ENCODE results near the gene MFAP5. TPM values are rescaled to one million over a fixed set of nuclear protein-coding genes. Genes with fewer than 3 reads are reported as not detected.

Gene MFAP5
- total RNA-seq, 1 experiment from 2014 or later, result not detected

GRCh38 chr12:8680533-8680932 lies 17.9 kb upstream of the MFAP5 start:
- in situ Hi-C loops (cut with HindIII; ENCODE audit: low pct_unique_long_range_greater_than_20kb, low sequenced_read_pairs), result no loop called here
- no peak for DNase-seq (ENCODE audit: low read depth)

- DNase-seq (ENCODE audit: low read depth), result peak; percentile 73
Measured at GRCh38 chr12:8678661-8679111, 16.1 kb upstream of the MFAP5 start.

GRCh38 chr12:8677362-8677761 lies 14.7 kb upstream of the MFAP5 start:
- DNase-seq (ENCODE audit: low read depth), result no peak
- in situ Hi-C loops (cut with HindIII; ENCODE audit: low pct_unique_long_range_greater_than_20kb, low sequenced_read_pairs), result no loop called here

More at GRCh38 chr12:8678661-8679111, 16.1 kb upstream of the MFAP5 start:
- in situ Hi-C loops (cut with HindIII; ENCODE audit: low pct_unique_long_range_greater_than_20kb, low sequenced_read_pairs), result no loop called here

- in situ Hi-C loops (cut with HindIII; ENCODE audit: low pct_unique_long_range_greater_than_20kb, low sequenced_read_pairs), result no loop called here
- no peak for DNase-seq (ENCODE audit: low read depth)
Measured at GRCh38 chr12:8676651-8677050, 14.0 kb upstream of the MFAP5 start.

GRCh38 chr12:8675591-8676036 lies 13.0 kb upstream of the MFAP5 start:
- peak; percentile 88 for DNase-seq (ENCODE audit: low read depth)
- in situ Hi-C loops (cut with HindIII; ENCODE audit: low pct_unique_long_range_greater_than_20kb, low sequenced_read_pairs), result no loop called here

GRCh38 chr12:8672381-8672780 lies 9.8 kb upstream of the MFAP5 start:
- DNase-seq (ENCODE audit: low read depth), result no peak
- in situ Hi-C loops (cut with HindIII; ENCODE audit: low pct_unique_long_range_greater_than_20kb, low sequenced_read_pairs), result no loop called here

- in situ Hi-C loops (cut with HindIII; ENCODE audit: low pct_unique_long_range_greater_than_20kb, low sequenced_read_pairs), result no loop called here
- no peak for DNase-seq (ENCODE audit: low read depth)
Measured at GRCh38 chr12:8668441-8668840, 5.8 kb upstream of the MFAP5 start.

- no peak for DNase-seq (ENCODE audit: low read depth)
- in situ Hi-C loops (cut with HindIII; ENCODE audit: low pct_unique_long_range_greater_than_20kb, low sequenced_read_pairs), result no loop called here
Measured at GRCh38 chr12:8667270-8667669, 4.6 kb upstream of the MFAP5 start.

- DNase-seq (ENCODE audit: low read depth), result no peak
- in situ Hi-C loops (cut with HindIII; ENCODE audit: low pct_unique_long_range_greater_than_20kb, low sequenced_read_pairs), result no loop called here
Measured at GRCh38 chr12:8665759-8666158, 3.1 kb upstream of the MFAP5 start.

GRCh38 chr12:8664228-8664913 lies 1.7 kb upstream of the MFAP5 start:
- in situ Hi-C loops (cut with HindIII; ENCODE audit: low pct_unique_long_range_greater_than_20kb, low sequenced_read_pairs), result no loop called here
- no peak for DNase-seq (ENCODE audit: low read depth)

- DNase-seq (ENCODE audit: low read depth), result no peak
- in situ Hi-C loops (cut with HindIII; ENCODE audit: low pct_unique_long_range_greater_than_20kb, low sequenced_read_pairs), result no loop called here
Measured at GRCh38 chr12:8661751-8662150, 875 bp downstream of the MFAP5 start.

- in situ Hi-C loops (cut with HindIII; ENCODE audit: low pct_unique_long_range_greater_than_20kb, low sequenced_read_pairs), result no loop called here
- DNase-seq (ENCODE audit: low read depth), result no peak
Measured at GRCh38 chr12:8661016-8661415, 1.6 kb downstream of the MFAP5 start.

GRCh38 chr12:8658346-8658745 lies 4.3 kb downstream of the MFAP5 start:
- DNase-seq (ENCODE audit: low read depth), result no peak
- in situ Hi-C loops (cut with HindIII; ENCODE audit: low pct_unique_long_range_greater_than_20kb, low sequenced_read_pairs), result no loop called here

- in situ Hi-C loops (cut with HindIII; ENCODE audit: low pct_unique_long_range_greater_than_20kb, low sequenced_read_pairs), result no loop called here
- DNase-seq (ENCODE audit: low read depth), result no peak
Measured at GRCh38 chr12:8655421-8655820, 7.2 kb downstream of the MFAP5 start.

GRCh38 chr12:8648576-8649205 lies 13.9 kb downstream of the MFAP5 start:
- in situ Hi-C loops (cut with HindIII; ENCODE audit: low pct_unique_long_range_greater_than_20kb, low sequenced_read_pairs), result no loop called here
- no peak for DNase-seq (ENCODE audit: low read depth)

GRCh38 chr12:8647968-8648367 lies 14.7 kb downstream of the MFAP5 start:
- no peak for DNase-seq (ENCODE audit: low read depth)
- in situ Hi-C loops (cut with HindIII; ENCODE audit: low pct_unique_long_range_greater_than_20kb, low sequenced_read_pairs), result no loop called here

GRCh38 chr12:8644345-8645248 lies 18.0 kb downstream of the MFAP5 start:
- DNase-seq (ENCODE audit: low read depth), result no peak
- in situ Hi-C loops (cut with HindIII; ENCODE audit: low pct_unique_long_range_greater_than_20kb, low sequenced_read_pairs), result no loop called here

GRCh38 chr12:8642775-8643174 lies 19.9 kb downstream of the MFAP5 start:
- no peak for DNase-seq (ENCODE audit: low read depth)

GRCh38 chr12:8639936-8640335 lies 22.7 kb downstream of the MFAP5 start:
- no peak for DNase-seq (ENCODE audit: low read depth)
- in situ Hi-C loops (cut with HindIII; ENCODE audit: low pct_unique_long_range_greater_than_20kb, low sequenced_read_pairs), result no loop called here

More at GRCh38 chr12:8642775-8643174, 19.9 kb downstream of the MFAP5 start:
- in situ Hi-C loops (cut with HindIII; ENCODE audit: low pct_unique_long_range_greater_than_20kb, low sequenced_read_pairs), result no loop called here
